Placental pericyte (primary cell): ENCODE measurements around the gene ASIC1. TPM values are rescaled to one million over a fixed set of nuclear protein-coding genes. Genes with fewer than 3 reads are reported as not detected.

Source experiments
- total RNA-seq: library from RNA; depleted of rRNA; stranded (reverse); fragments of >200 nt; gene quantifications from 2 replicates; pipeline ENCODE4 v1.2.3, GENCODE V29; 2012

The ASIC1 gene
- total RNA-seq, result 0.72 and 3.5 TPM in 2 replicates

GRCh38 chr12:50057000-50057841 lies at the start of gene ASIC1:
Gene ASIC1 (plus strand): TSS chr12:50057596. CDS start chr12:50058767, 1,171 bp downstream.

DNA sequence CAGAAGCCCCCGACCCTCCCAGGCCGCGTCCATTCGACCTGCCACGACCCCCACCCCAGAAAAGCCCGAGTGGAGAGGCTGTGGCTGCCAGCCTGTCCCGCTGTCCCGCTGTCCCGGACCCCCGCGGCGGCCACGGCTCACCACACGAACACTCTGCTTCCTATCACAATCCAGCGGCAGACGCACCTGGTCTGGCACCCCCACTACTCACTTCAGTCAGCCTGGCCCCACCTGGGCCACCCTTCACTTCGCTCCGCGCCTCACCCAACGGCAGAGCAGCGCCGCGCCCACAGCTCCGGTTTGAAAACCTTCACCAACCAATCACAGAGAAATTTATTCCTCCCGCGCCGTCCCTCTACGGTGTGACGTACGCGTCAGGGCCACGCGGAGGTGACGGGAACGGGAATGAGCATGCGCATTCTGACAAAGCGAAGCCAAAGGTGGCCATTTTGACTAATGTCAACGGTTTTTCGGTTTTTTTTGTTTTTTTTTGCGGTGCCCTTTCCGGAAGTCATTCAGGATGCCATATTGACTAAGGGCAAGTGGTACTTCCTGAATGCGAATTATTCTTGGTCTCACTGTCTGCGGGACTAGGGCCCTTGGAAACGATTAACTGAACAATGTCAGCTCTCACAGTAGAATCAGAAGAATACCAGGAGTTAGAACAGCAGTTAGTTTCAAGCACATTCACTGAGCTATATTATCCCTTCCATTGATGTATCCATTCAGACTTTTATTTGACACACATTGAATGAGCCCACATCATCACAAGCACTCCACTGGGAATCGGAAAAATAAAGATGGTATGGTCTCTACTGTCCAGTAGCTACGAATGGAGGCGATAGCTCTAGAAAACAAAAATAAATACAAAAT lies 32.0 kb upstream of the ASIC1 start, which contains the start of gene RACGAP1:
Gene RACGAP1, minus strand, starts transcription at position 308 of the 873 bp plus-strand sequence. CDS start 8,779 bp downstream, outside the sequence.

GRCh38 chr12:50084775-50085614 lies 27.6 kb downstream of the ASIC1 start, which contains the start of gene SMARCD1:
Gene SMARCD1 (plus strand): TSS chr12:50085342. CDS start chr12:50085370, 28 bp downstream.

DNA sequence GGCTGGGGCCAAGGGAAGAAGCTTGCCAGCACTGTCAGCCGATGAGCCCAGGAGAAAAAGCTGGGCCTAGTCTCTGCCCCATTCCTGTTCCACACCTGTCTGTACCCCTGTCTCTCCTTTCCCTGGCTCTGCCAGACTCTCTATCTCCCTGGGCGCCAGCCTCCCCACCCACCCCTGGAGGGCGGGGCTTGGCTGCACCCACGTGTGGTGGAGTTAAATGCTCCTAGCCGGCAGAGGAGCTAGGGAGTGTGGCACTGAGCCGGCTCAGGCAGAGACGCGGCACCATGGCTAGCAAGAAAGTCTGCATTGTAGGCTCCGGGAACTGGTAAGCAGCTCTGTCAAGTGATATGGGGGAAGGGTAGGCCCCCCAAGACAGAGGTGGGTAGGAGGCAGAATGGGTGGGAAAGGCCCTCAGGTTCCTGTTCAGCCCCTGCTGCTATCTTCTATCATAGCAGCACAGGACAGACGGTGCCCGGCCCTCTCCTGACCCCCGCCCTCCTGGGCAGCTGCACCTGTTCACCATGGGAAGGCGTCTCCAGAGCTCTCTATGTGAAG lies 46.4 kb downstream of the ASIC1 start, which contains the start of gene GPD1:
Gene GPD1, plus strand, starts transcription at position 242 of the 555 bp plus-strand sequence. Its CDS starts 43 bp downstream, at position 285.

DNA sequence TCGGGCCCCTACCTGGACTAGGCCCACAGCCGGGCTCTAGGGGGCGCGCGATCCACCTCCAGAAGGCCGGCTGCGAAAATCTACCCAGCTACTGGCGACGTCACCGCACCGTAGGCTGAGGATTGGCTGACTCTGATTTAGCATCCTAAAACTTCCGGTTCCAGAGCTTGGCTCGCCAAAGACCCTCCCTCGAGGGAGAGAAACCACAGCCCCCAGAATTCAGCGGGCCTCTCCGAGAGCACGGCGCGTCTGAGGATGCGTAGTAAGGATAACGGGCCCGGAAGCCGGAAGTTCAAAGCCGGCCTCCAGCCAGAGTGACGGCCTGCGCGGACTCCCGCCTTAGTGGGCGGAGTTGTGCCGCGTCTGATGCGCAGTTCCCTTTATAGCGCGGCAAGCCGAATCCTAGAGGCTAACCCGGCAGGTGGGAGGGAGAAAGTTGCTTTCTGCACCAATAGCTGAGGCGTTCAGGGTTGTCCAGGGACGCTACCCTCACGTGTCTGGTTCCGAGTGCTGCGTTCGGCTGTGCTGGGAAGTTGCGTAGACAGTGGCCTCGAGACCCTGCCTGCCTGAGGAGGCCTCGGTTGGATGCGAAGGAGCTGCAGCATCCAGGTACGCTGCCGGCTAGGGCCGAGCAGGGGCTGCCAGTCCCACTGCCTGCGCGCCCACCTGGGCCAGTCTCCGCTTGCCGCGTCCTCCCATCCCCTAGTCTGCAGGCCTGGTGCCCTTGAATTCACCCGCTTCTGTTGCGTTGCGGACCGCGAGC lies 54.5 kb downstream of the ASIC1 start, which contains the start of gene COX14:
Gene COX14, plus strand, starts transcription at position 544 of the 763 bp plus-strand sequence. CDS start 7,808 bp downstream, outside the sequence.

Other genes with a start within 250 kb of the ASIC1 start
- 39.7 and 40.3 TPM in 2 replicates for gene NCKAP5L, start 229.2 kb upstream of the ASIC1 start, total RNA-seq
- 2.4 and 3.3 TPM in 2 replicates for gene BCDIN3D, start 214.5 kb upstream of the ASIC1 start, total RNA-seq
- gene FAIM2, start 153.7 kb upstream of the ASIC1 start, total RNA-seq, result 0.29 and 6.6 TPM in 2 replicates
- gene AQP2, start 106.9 kb upstream of the ASIC1 start, total RNA-seq, result not detected in 2 replicates
- gene AQP5, start 95.7 kb upstream of the ASIC1 start, total RNA-seq, result not detected in 2 replicates
- not detected in 2 replicates for gene AQP6, start 84.6 kb upstream of the ASIC1 start, total RNA-seq
- 6.1 and 123 TPM in 2 replicates for gene RACGAP1, start 32.1 kb upstream of the ASIC1 start, total RNA-seq
- gene SMARCD1, start 27.7 kb downstream of the ASIC1 start, total RNA-seq, result 52.3 and 89.6 TPM in 2 replicates
- not detected in 2 replicates for gene GPD1, start 46.4 kb downstream of the ASIC1 start, total RNA-seq
- 28.8 and 29.8 TPM in 2 replicates for gene COX14, start 54.6 kb downstream of the ASIC1 start, total RNA-seq
- gene CERS5, start 109.8 kb downstream of the ASIC1 start, total RNA-seq, result 34.9 and 36.8 TPM in 2 replicates
- 85.1 and 157 TPM in 2 replicates for gene LIMA1, start 225.9 kb downstream of the ASIC1 start, total RNA-seq